PC-9 (cell line): Measurements from ENCODE around the gene SCEL. TPM values are rescaled to one million over a fixed set of nuclear protein-coding genes. Genes with fewer than 3 reads are reported as not detected.
A peak's percentile ranks its signal among the peaks of the same experiment; 100 is the strongest.

Experiments
- BruUV-seq: library from RNA; stranded (reverse); fragments of 400-500 nt; replicated peaks from 2 replicates; lab custom pipeline; 2021; lab: Mats Ljungman, UMichigan
- CTCF ChIA-PET: fragments of 300-600 bp; sonication (Branson Sonifier 250); formaldehyde crosslinking; loops from one replicate; lab custom pipeline; 2022; ENCODE audit warnings: antibody characterized with exemption; lab: Charles Lee
- POLR2A ChIA-PET: fragments of 300-600 bp; sonication (Branson Sonifier 250); formaldehyde crosslinking; loops from one replicate; lab custom pipeline; 2022; ENCODE audit warnings: antibody characterized with exemption; ENCODE audit not compliant: unreplicated experiment; lab: Charles Lee
- DNase-seq, 2 experiments: peaks; one replicate each; pipeline versions ENCODE4 v3.0.0 to v3.0.0-alpha.2; 2015 to 2022; ENCODE audit warnings: mixed read lengths in 1 of 2
- H2AFZ ChIP-seq: fragments of 200-600 bp; sonication (generic); 2 replicates; pipeline ENCODE4 v1.8.1; 2017; ENCODE audit warnings: antibody characterized with exemption
- H3F3A ChIP-seq: fragments of 200-600 bp; sonication (generic); 2 replicates; pipeline ENCODE4 v1.8.1; 2017; ENCODE audit warnings: antibody characterized with exemption, mild to moderate bottlenecking, low read depth; ENCODE audit not compliant: insufficient read depth
- H3K27ac ChIP-seq: fragments of 200-600 bp; sonication (generic); 2 replicates; pipeline ENCODE4 v1.6.1; 2016; ENCODE audit warnings: mixed run types
- H3K27me3 ChIP-seq: fragments of 200-600 bp; sonication (generic); 2 replicates; pipeline ENCODE4 v1.6.1; 2016; ENCODE audit warnings: low read depth, mixed run types; ENCODE audit not compliant: insufficient read depth
- H3K36me3 ChIP-seq: fragments of 200-600 bp; sonication (generic); 2 replicates; pipeline ENCODE4 v1.6.1; 2016; ENCODE audit warnings: low read depth, mixed run types
- H3K4me1 ChIP-seq: fragments of 200-600 bp; sonication (generic); replicated peaks from 2 replicates; pipeline ENCODE4 v1.6.1; 2016; ENCODE audit warnings: mixed run types; ENCODE audit not compliant: insufficient read depth
- H3K4me2 ChIP-seq: fragments of 200-600 bp; sonication (generic); 2 replicates; pipeline ENCODE4 v1.6.1; 2017; ENCODE audit warnings: mixed run types
- H3K4me3 ChIP-seq: fragments of 200-600 bp; sonication (generic); 2 replicates; pipeline ENCODE4 v1.6.1; 2016; ENCODE audit warnings: mixed run types
- H3K79me2 ChIP-seq: fragments of 200-600 bp; sonication (generic); 2 replicates; pipeline ENCODE4 v1.6.1; 2017; ENCODE audit warnings: low read depth, mixed run types
- H3K9me2 ChIP-seq: fragments of 200-600 bp; sonication (generic); 2 replicates; pipeline ENCODE4 v1.8.1; 2017; ENCODE audit warnings: mild to moderate bottlenecking; ENCODE audit not compliant: insufficient read depth
- H3K9me3 ChIP-seq: fragments of 200-600 bp; sonication (generic); 2 replicates; pipeline ENCODE4 v1.8.1; 2016; ENCODE audit warnings: low read depth; ENCODE audit not compliant: insufficient read depth
- H4K20me1 ChIP-seq: fragments of 200-600 bp; sonication (generic); 2 replicates; pipeline ENCODE4 v1.8.1; 2017; ENCODE audit not compliant: insufficient read depth
- EZH2 ChIP-seq: fragments of 200-600 bp; sonication (generic); IDR thresholded peaks from 2 replicates; pipeline ENCODE4 v1.8.0; 2017; ENCODE audit warnings: antibody characterized with exemption, low read depth
- intact Hi-C: fragments of 100-400 bp; cut with micrococcal nuclease; formaldehyde crosslinking; loops from one replicate; pipeline ENCODE4 v1.10.0; 2022; ENCODE audit not compliant: unreplicated experiment
- total RNA-seq: library from RNA; stranded (reverse); gene quantifications from 2 replicates; pipeline ENCODE4 v1.2.3, GENCODE V29; 2021
- TF ChIP-seq, protein P1 (sequence below): fragments of 200-600 bp; sonication (generic); conservative IDR thresholded peaks from 2 replicates; pipeline ENCODE4 v1.6.1; 2017; ENCODE audit warnings: mixed run types, antibody characterized with exemption, mild to moderate bottlenecking, moderate library complexity

Gene SCEL
- total RNA-seq, 1 experiment from 2014 or later = 32.5 TPM

DNA sequence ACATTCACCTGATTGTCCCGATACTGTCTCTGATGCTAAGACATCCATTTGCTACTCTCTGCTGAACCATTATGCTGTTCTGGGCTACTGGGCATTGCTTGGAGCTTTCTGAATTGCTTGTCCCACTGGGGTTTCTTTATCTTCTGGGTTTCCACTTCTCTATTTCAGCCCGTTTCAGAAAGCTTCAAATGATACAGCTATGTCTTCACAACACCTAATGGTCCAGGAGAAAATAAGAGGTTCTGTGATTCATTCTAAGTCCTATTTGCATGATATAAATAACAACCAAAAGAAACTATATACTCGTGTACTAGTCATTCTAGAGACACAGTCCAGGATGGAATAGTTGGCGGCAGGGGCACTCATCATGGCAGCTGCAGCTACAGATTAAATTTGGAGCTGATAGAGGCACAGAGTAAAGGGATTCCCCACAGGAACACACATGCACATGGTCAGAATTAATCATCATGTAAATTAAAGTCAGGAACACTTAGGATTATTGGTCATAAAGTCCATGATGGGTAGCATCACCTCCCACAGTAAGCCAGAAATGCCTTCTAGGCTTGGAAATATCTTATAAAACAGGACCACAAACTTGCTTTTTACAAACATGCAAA, 33.3 kb upstream of the SCEL start:
- POLR2A ChIA-PET = no interaction called here
- Histone ChIP-seq H4K20me1 (no peaks in the 10 kb centered on the region), H3K4me2 (no peak overlapping the region), H3K4me3 (no peak overlapping the region), H3K9me3 (no peaks in the 10 kb centered on the region), H3K4me1 (peaks cover 11% of the 10 kb centered on the region), H3F3A (peaks cover 6% of the 10 kb centered on the region), H3K27me3 (no peaks in the 10 kb centered on the region), H3K27ac (no peak overlapping the region), H2AFZ (no peak overlapping the region), H3K79me2 (no peaks in the 10 kb centered on the region), H3K36me3 (no peaks in the 10 kb centered on the region), H3K9me2 (no peaks in the 10 kb centered on the region)
- TF ChIP-seq, protein P1, sequence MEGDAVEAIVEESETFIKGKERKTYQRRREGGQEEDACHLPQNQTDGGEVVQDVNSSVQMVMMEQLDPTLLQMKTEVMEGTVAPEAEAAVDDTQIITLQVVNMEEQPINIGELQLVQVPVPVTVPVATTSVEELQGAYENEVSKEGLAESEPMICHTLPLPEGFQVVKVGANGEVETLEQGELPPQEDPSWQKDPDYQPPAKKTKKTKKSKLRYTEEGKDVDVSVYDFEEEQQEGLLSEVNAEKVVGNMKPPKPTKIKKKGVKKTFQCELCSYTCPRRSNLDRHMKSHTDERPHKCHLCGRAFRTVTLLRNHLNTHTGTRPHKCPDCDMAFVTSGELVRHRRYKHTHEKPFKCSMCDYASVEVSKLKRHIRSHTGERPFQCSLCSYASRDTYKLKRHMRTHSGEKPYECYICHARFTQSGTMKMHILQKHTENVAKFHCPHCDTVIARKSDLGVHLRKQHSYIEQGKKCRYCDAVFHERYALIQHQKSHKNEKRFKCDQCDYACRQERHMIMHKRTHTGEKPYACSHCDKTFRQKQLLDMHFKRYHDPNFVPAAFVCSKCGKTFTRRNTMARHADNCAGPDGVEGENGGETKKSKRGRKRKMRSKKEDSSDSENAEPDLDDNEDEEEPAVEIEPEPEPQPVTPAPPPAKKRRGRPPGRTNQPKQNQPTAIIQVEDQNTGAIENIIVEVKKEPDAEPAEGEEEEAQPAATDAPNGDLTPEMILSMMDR = no peak
- no peak for TF ChIP-seq EZH2
- CTCF ChIA-PET = no interaction called here
- intact Hi-C loops = no loop called here
- no TSS peak for BruUV-seq
- DNase-seq = no peak

DNA sequence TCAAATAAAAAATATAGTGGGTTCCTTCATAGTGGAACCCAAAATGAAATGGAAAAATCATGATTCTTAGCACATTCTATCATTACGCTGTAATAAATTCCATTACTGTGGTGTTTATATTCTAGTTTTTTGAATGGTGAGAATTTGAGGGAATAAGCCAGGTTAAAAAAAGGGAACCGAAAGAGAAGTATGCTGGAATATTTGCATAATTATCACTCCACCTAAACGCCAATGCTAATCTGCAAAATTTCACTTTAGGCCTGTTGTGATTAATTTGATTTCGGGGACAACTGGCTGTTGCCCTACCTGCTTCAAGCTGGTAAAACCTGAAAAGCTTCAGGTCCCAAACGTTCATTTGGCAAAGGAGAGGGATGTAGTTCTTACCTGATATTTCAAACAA, 32.1 kb upstream of the SCEL start:
- no peaks in the 10 kb centered on the region for H3K36me3 ChIP-seq
- no peaks in the 10 kb centered on the region for H3K27me3 ChIP-seq
- intact Hi-C loops = no loop called here
- no peak overlapping the region for H3K4me2 ChIP-seq
- peaks cover 17% of the 10 kb centered on the region for H3F3A ChIP-seq
- H3K79me2 ChIP-seq = no peaks in the 10 kb centered on the region
- H3K9me2 ChIP-seq = no peaks in the 10 kb centered on the region
- DNase-seq = no peak
- POLR2A ChIA-PET = no interaction called here
- CTCF ChIA-PET = interaction anchor here (0.6 kb wide), 1 partner anchor 487 kb away, joined by 4 read pairs; no protein-coding TSS in a partner anchor
- H3K4me3 ChIP-seq = no peak overlapping the region
- H4K20me1 ChIP-seq = no peaks in the 10 kb centered on the region
- no peaks in the 10 kb centered on the region for H3K9me3 ChIP-seq
- peaks cover 16% of the 10 kb centered on the region for H3K4me1 ChIP-seq
- H3K27ac ChIP-seq = no peak overlapping the region
- H2AFZ ChIP-seq = no peak overlapping the region
- no TSS peak for BruUV-seq
- TF ChIP-seq, protein P1 = no peak
- no peak for TF ChIP-seq EZH2

DNA sequence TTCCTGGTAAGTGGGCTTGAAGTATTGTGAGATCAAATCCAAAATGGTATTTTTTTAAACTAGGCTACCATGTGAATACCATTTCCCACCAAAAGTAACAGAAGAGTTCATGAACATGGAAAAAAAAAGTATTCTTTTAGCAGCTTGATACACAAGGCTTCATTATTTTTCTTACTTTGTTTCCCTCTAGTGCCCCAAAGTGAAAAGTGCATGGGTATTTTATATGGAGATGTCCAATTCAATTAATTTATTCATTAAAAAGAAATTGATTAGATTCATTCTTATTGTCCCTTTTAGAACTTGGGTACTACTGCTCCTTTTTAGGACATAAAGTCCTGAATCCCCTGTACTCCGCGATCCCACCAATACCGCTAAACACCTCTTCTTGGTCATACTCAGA, 28.6 kb upstream of the SCEL start:
- no peak for TF ChIP-seq EZH2
- TF ChIP-seq, protein P1 = peak; percentile 59
- H3K27me3 ChIP-seq = no peaks in the 10 kb centered on the region
- ChIA-PET CTCF (interaction anchor here (0.7 kb wide), 1 partner anchor 248 kb away, joined by 3 read pairs; no protein-coding TSS in a partner anchor), POLR2A (no interaction called here)
- peak overlapping the region; percentile 42; the same call in 1 of the 2 replicates for H3K4me3 ChIP-seq
- peak overlapping the region; percentile 71 for H3K27ac ChIP-seq
- no peaks in the 10 kb centered on the region for H3K36me3 ChIP-seq
- no peaks in the 10 kb centered on the region for H3K9me3 ChIP-seq
- H3K9me2 ChIP-seq = no peaks in the 10 kb centered on the region
- H2AFZ ChIP-seq = 0 out of 2 replicates have a peak overlapping the region, but pooled peaks have one; percentile 53
- no peak for DNase-seq
- H3F3A ChIP-seq = peaks cover 37% of the 10 kb centered on the region
- peaks cover 37% of the 10 kb centered on the region for H3K4me1 ChIP-seq
- H4K20me1 ChIP-seq = no peaks in the 10 kb centered on the region
- no TSS peak for BruUV-seq
- intact Hi-C loops = loop anchor here (5.0 kb wide), 1 partner anchor 480 kb away; the partner anchor contains the start of gene FBXL3
- peak overlapping the region; percentile 66 for H3K4me2 ChIP-seq
- H3K79me2 ChIP-seq = no peaks in the 10 kb centered on the region
